Stimulated activated CD4-positive, alpha-beta T cell treated with anti-CD3 and anti-CD28 coated beads, Interleukin-2, amount 100 ng/mL, for 48 hours (primary cell): ENCODE data around the gene LRP2.

Source experiments
- DNase-seq, 2 donors: peaks; one replicate each; pipeline ENCODE4 v3.0.0-alpha.2; 2020

The LRP2 gene

GRCh38 chr2:169232551-169233154, 129.7 kb downstream of the LRP2 start:
- DNase-seq: no peak

- no peak for DNase-seq
Measured at GRCh38 chr2:169230204-169230603, 132.1 kb downstream of the LRP2 start.

GRCh38 chr2:169229590-169229989, 132.7 kb downstream of the LRP2 start:
- no peak for DNase-seq

- DNase-seq: no peak
Measured at GRCh38 chr2:169225906-169226305, 136.4 kb downstream of the LRP2 start.

- no peak for DNase-seq
Measured at GRCh38 chr2:169225233-169225750, 137.0 kb downstream of the LRP2 start.

GRCh38 chr2:169222665-169223064, 139.7 kb downstream of the LRP2 start:
- no peak for DNase-seq

GRCh38 chr2:169221745-169222369, 140.5 kb downstream of the LRP2 start:
- no peak for DNase-seq

GRCh38 chr2:169210917-169211316, 151.4 kb downstream of the LRP2 start:
- DNase-seq: no peak

- no peak for DNase-seq
Measured at GRCh38 chr2:169208026-169208425, 154.3 kb downstream of the LRP2 start.

- no peak for DNase-seq
Measured at GRCh38 chr2:169205176-169205575, 157.2 kb downstream of the LRP2 start.

- DNase-seq: no peak
Measured at GRCh38 chr2:169203952-169204351, 158.4 kb downstream of the LRP2 start.

GRCh38 chr2:169200756-169201155, 161.6 kb downstream of the LRP2 start:
- DNase-seq: no peak

- DNase-seq: no peak
Measured at GRCh38 chr2:169193618-169194017, 168.7 kb downstream of the LRP2 start.

- DNase-seq: no peak
Measured at GRCh38 chr2:169190197-169190775, 172.0 kb downstream of the LRP2 start.

GRCh38 chr2:169189132-169189531, 173.2 kb downstream of the LRP2 start:
- DNase-seq: no peak

GRCh38 chr2:169185711-169186110, 176.6 kb downstream of the LRP2 start:
- no peak for DNase-seq

- DNase-seq: no peak
Measured at GRCh38 chr2:169184074-169184473, 178.3 kb downstream of the LRP2 start.

- DNase-seq: no peak
Measured at GRCh38 chr2:169182573-169182972, 179.8 kb downstream of the LRP2 start.

- no peak for DNase-seq
Measured at GRCh38 chr2:169178804-169179390, 183.4 kb downstream of the LRP2 start.

GRCh38 chr2:169178364-169178763, 184.0 kb downstream of the LRP2 start:
- no peak for DNase-seq

GRCh38 chr2:169175112-169175511, 187.2 kb downstream of the LRP2 start:
- DNase-seq: no peak

GRCh38 chr2:169173876-169174275, 188.5 kb downstream of the LRP2 start:
- DNase-seq: no peak

- DNase-seq: no peak
Measured at GRCh38 chr2:169172914-169173313, 189.4 kb downstream of the LRP2 start.

- no peak for DNase-seq
Measured at GRCh38 chr2:169172151-169172735, 190.1 kb downstream of the LRP2 start.
